Endothelial cell of umbilical vein (primary cell): ENCODE measurements around the gene ARHGAP10. TPM values are rescaled to one million over a fixed set of nuclear protein-coding genes. Genes with fewer than 3 reads are reported as not detected.

Source experiments
- BruUV-seq: library from RNA; stranded (reverse); fragments of 400-500 nt; replicated peaks from 2 replicates; lab custom pipeline; 2021; lab: Mats Ljungman, UMichigan
- CTCF ChIA-PET: fragments of 300-600, 350-600 bp; sonication (Branson Sonifier 250); formaldehyde crosslinking; loops from one replicate; lab custom pipeline; 2021; ENCODE audit warnings: antibody characterized with exemption, inconsistent platforms; lab: Charles Lee
- POLR2A ChIA-PET: fragments of 300-600, 350-600 bp; sonication (Branson Sonifier 250); formaldehyde crosslinking; loops from one replicate; lab custom pipeline; 2021; ENCODE audit warnings: antibody characterized with exemption, inconsistent platforms; lab: Charles Lee
- DNase-seq: peaks from one replicate; pipeline ENCODE4 v3.0.0-alpha.2; 2011; ENCODE audit warnings: low read depth, low spot score
- FAIRE-seq: peaks from 2 replicates; lab custom pipeline; 2011; peaks lifted over from hg19 to GRCh38; lab: Jason Lieb, UNC
- H2AFZ ChIP-seq: 2 replicates; pipeline ENCODE4 v1.6.0; 2012; ENCODE audit warnings: low read depth, low read length, control low read depth, inconsistent platforms
- H3K27ac ChIP-seq: 2 replicates; pipeline ENCODE4 v1.5.1; 2011; ENCODE audit warnings: low read depth, mild to moderate bottlenecking, control low read depth, low read length, moderate library complexity; ENCODE audit not compliant: insufficient read depth
- H3K27me3 ChIP-seq, 2 experiments: 2 replicates each; pipeline versions ENCODE4 v1.6.0 to v1.6.1; 2011; ENCODE audit warnings: low read length in 2 of 2, mixed read lengths in 1 of 2; ENCODE audit not compliant: control insufficient read depth in 2 of 2, insufficient read depth in 2 of 2
- H3K36me3 ChIP-seq, 2 experiments: 2 replicates in 1 of 2; 3 replicates in 1 of 2; pipeline ENCODE4 v1.5.1; 2011; ENCODE audit warnings: low read length in 2 of 2, mild to moderate bottlenecking in 1 of 2, moderate library complexity in 1 of 2; ENCODE audit not compliant: control insufficient read depth in 2 of 2, insufficient read depth in 2 of 2; ENCODE audit errors: extremely low read depth in 1 of 2
- H3K4me1 ChIP-seq: 3 replicates; pipeline ENCODE4 v1.5.1; 2011; ENCODE audit warnings: mild to moderate bottlenecking, low read length; ENCODE audit not compliant: control insufficient read depth, insufficient read depth; ENCODE audit errors: extremely low read depth
- H3K4me2 ChIP-seq: 2 replicates; pipeline ENCODE4 v1.6.1; 2011; ENCODE audit warnings: low read length, control low read depth, mixed read lengths; ENCODE audit not compliant: insufficient read depth
- H3K4me3 ChIP-seq, 3 experiments: fragments of 200-600 bp in 1 of 3; sonication (generic), shearing (Covaris generic) in 1 of 3; replicated peaks in 1 of 3; 2 replicates each; pipeline ENCODE4 v1.5.1; 2011 to 2016; ENCODE audit warnings: control low read depth in 3 of 3, low read length in 3 of 3, mild to moderate bottlenecking in 2 of 3, inconsistent platforms in 1 of 3, low read depth in 1 of 3, moderate library complexity in 1 of 3; ENCODE audit not compliant: insufficient read depth in 1 of 3
- H3K79me2 ChIP-seq: 2 replicates; pipeline ENCODE4 v1.6.0; 2012; ENCODE audit warnings: low read length, inconsistent platforms; ENCODE audit not compliant: control insufficient read depth, insufficient read depth
- H3K9ac ChIP-seq: replicated peaks from 2 replicates; pipeline ENCODE3; 2011; ENCODE audit warnings: low read length, control low read depth; ENCODE audit not compliant: insufficient read depth; ENCODE audit errors: extremely low read depth
- H3K9me1 ChIP-seq: replicated peaks from 3 replicates; pipeline ENCODE4 v1.6.0; 2011; ENCODE audit warnings: mild to moderate bottlenecking, low read length; ENCODE audit not compliant: control insufficient read depth, insufficient read depth; ENCODE audit errors: extremely low read depth
- H3K9me3 ChIP-seq: replicated peaks from 2 replicates; pipeline ENCODE4 v1.5.1; 2012; ENCODE audit warnings: low read length, inconsistent platforms; ENCODE audit not compliant: control insufficient read depth, insufficient read depth
- H4K20me1 ChIP-seq: replicated peaks from 2 replicates; pipeline ENCODE3; 2011; ENCODE audit warnings: mild to moderate bottlenecking, low read length; ENCODE audit not compliant: control insufficient read depth, insufficient read depth; ENCODE audit errors: extremely low read depth
- CTCF ChIP-seq, 2 donors: IDR thresholded peaks; 1 replicate in 1 of 2; 2 replicates in 1 of 2; pipeline ENCODE4 v1.5.1; 2011; ENCODE audit warnings: low read length in 2 of 2, mild to moderate bottlenecking in 2 of 2, moderate library complexity in 2 of 2, control low read depth in 1 of 2, inconsistent platforms in 1 of 2, low read depth in 1 of 2; ENCODE audit not compliant: insufficient read depth in 1 of 2; ENCODE audit errors: extremely low read depth in 1 of 2
- EZH2 ChIP-seq: IDR thresholded peaks from 2 replicates; pipeline ENCODE4 v1.6.1; 2012; ENCODE audit warnings: borderline replicate concordance, low read depth, mild to moderate bottlenecking, moderate library complexity, low read length, inconsistent platforms; ENCODE audit not compliant: severe bottlenecking
- FOS ChIP-seq: IDR thresholded peaks from 2 replicates; pipeline ENCODE4 v1.6.1; 2011; ENCODE audit warnings: mild to moderate bottlenecking, low read length, moderate library complexity, borderline replicate concordance; ENCODE audit not compliant: insufficient read depth
- GATA2 ChIP-seq: IDR thresholded peaks from 2 replicates; pipeline ENCODE4 v1.7.0; 2011; ENCODE audit warnings: low read depth, mild to moderate bottlenecking, moderate library complexity, mixed read lengths, low read length; ENCODE audit not compliant: insufficient read length, insufficient read depth
- JUN ChIP-seq: IDR thresholded peaks from 2 replicates; pipeline ENCODE4 v1.6.1; 2011; ENCODE audit warnings: borderline replicate concordance, low read depth; ENCODE audit not compliant: insufficient read length, insufficient read depth
- MAX ChIP-seq: IDR thresholded peaks from 2 replicates; pipeline ENCODE4 v1.6.1; 2011; ENCODE audit not compliant: insufficient read depth, insufficient read length
- MYC ChIP-seq: IDR thresholded peaks from one replicate; pipeline ENCODE4 v1.6.1; 2011; ENCODE audit warnings: mild to moderate bottlenecking, low read depth, low read length
- POLR2A ChIP-seq: IDR thresholded peaks from 2 replicates; pipeline ENCODE4 v1.6.1; 2012; ENCODE audit warnings: low read depth, mild to moderate bottlenecking, control low read depth, low read length
- POLR2AphosphoS5 ChIP-seq: IDR thresholded peaks from 2 replicates; pipeline ENCODE4 v1.6.1; 2012; ENCODE audit warnings: low read depth, mild to moderate bottlenecking, control low read depth, low read length, moderate library complexity; ENCODE audit not compliant: insufficient read depth
- dilution Hi-C: fragments of 300-500 bp; cut with MboI; formaldehyde crosslinking; loops from one replicate; pipeline ENCODE4 v1.15.0; 2019; ENCODE audit warnings: low sequenced_read_pairs; ENCODE audit not compliant: extremely low pct_ligation_motif_present
- intact Hi-C: fragments of 100-400 bp; cut with micrococcal nuclease; formaldehyde crosslinking; loops from one replicate; pipeline ENCODE4 v1.10.0; 2022
- polyA plus RNA-seq, 4 experiments: library from polyadenylated mRNA; depleted of rRNA in 3 of 4; stranded (reverse) in 3 of 4; unstranded in 1 of 4; fragments of >200 nt; gene quantifications; 2 replicates each; pipeline versions ENCODE4 v1.2.1 to v1.2.3, GENCODE V29; 2011 to 2012; ENCODE audit warnings: missing spikeins in 1 of 4
- total RNA-seq: library from RNA; stranded (reverse); gene quantifications from 2 replicates; pipeline ENCODE4 v1.2.3, GENCODE V29; 2021

The ARHGAP10 gene
- total and polyA plus RNA-seq, 2 donors (not counting 3 experiments of a cell fraction or from before 2014, with no cell fraction given) = 20.4 to 36.7 TPM

- Histone ChIP-seq H3K79me2 (peaks cover 72% of the 10 kb centered on the region), H3K9me1 (no peaks in the 10 kb centered on the region), H2AFZ (no peak overlapping the region), H3K4me1 (peaks cover 42% of the 10 kb centered on the region), H4K20me1 (no peaks in the 10 kb centered on the region), H3K27me3 (no peaks in the 10 kb centered on the region), H3K27ac (peak overlapping the region; percentile 80), H3K9me3 (no peaks in the 10 kb centered on the region), H3K4me2 (peak overlapping the region; percentile 65), H3K9ac (peak overlapping the region; percentile 56), H3K4me3 (peak overlapping the region in 1 of 3 experiments; percentile 9), H3K36me3 (no peaks in the 10 kb centered on the region)
- dilution Hi-C loops (no loop called here), intact Hi-C loops (loop anchor here (1.0 kb wide), 3 partner anchors 21 to 96 kb away; no protein-coding TSS in a partner anchor)
- no peak for TF ChIP-seq CTCF (IDR thresholded peaks at IDR 0.05; ENCODE audit: extremely low read depth in 1 of 2, insufficient read depth in 1 of 2, low read depth in 1 of 2, low read length in 2 of 2)
- no peak for TF ChIP-seq EZH2
- no peak for TF ChIP-seq MYC
- TF ChIP-seq POLR2AphosphoS5 = no peak
- TF ChIP-seq GATA2 = no peak
- no peak for TF ChIP-seq MAX
- no peak for TF ChIP-seq POLR2A
- TF ChIP-seq FOS = no peak
- TF ChIP-seq JUN = no peak
- FAIRE-seq (no peak), DNase-seq (peak; percentile 12)
- ChIA-PET CTCF (interaction anchor here (5.8 kb wide), 1 partner anchor 131 kb away, joined by 27 read pairs; no protein-coding TSS in a partner anchor), POLR2A (no interaction called here)
- no TSS peak for BruUV-seq
Measured at GRCh38 chr4:147735413-147736301, 3.8 kb downstream of the ARHGAP10 start.
